GM12892 (cell line): ENCODE measurements around the gene FAM180B. TPM values are rescaled to one million over a fixed set of nuclear protein-coding genes. Genes with fewer than 3 reads are reported as not detected.
"Not testable (repeated sequence)": the region's sequence is repeated elsewhere in the genome, so short reads cannot be mapped to it uniquely, and the experiment has no call there.

Experiments used
- DNase-seq: peaks from one replicate; pipeline ENCODE4 v3.0.0; 2011; ENCODE audit not compliant: insufficient read length
- FAIRE-seq: peaks from 2 replicates; lab custom pipeline; 2011; peaks lifted over from hg19 to GRCh38; lab: Jason Lieb, UNC
- POLR2A ChIP-seq: IDR thresholded peaks from 2 replicates; pipeline ENCODE4 v1.6.1; 2011; ENCODE audit warnings: low read depth, low read length, control low read depth
- POLR2AphosphoS5 ChIP-seq: IDR thresholded peaks from 2 replicates; pipeline ENCODE4 v1.6.1; 2011; ENCODE audit warnings: low read depth, low read length, control low read depth
- TAF1 ChIP-seq: IDR thresholded peaks from 2 replicates; pipeline ENCODE4 v1.6.1; 2011; ENCODE audit warnings: low read depth, mild to moderate bottlenecking, control low read depth, low read length, borderline replicate concordance
- polyA plus RNA-seq: library from polyadenylated mRNA; unstranded; fragments of >200 nt; gene quantifications from one replicate; pipeline ENCODE4 v1.2.1, GENCODE V29; 2012; ENCODE audit warnings: missing spikeins, inconsistent platforms; ENCODE audit not compliant: missing spikeins

FAM180B gene, protein sequence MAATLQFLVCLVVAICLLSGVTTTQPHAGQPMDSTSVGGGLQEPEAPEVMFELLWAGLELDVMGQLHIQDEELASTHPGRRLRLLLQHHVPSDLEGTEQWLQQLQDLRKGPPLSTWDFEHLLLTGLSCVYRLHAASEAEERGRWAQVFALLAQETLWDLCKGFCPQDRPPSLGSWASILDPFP
- polyA plus RNA-seq, result not detected

DNA sequence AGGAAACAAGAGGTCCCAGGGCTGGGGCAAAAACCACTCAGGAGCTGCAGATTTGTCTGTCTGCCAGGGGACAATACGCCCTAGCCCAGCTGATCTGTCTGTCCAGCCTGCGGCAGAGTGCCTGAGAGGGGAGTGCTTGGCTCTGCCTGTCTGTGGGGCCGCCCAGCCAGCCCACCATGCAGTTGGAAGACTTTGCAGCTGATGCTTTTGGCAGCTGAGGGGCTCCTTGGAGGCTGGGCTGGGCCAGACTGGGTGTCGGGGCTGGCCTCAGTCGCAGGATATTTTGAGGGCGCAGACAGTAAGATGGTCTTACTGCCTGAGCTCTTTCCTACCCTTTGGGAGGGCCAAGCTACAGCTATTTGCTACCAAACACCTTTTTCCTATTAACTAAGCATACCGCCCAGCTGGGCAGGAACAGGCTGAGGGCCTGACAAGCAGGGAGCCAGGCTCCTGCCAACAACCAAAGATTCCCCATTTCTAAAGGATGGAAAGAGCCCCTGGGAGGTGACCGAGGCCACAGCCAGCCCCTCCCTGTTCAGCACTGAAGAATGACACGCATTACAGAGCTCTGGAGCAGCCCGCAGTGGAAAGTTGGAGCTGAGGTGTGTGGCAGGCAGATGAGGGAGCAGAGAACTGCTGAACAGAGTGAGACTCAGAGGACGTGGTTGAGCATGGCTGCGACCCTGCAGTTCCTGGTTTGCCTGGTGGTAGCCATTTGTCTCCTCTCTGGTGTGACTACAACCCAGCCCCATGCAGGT lies at the start of gene FAM180B:
FAM180B (plus strand) TSS at position 581 of the 758 bp plus-strand sequence; CDS start at position 672, 91 bp downstream.
- no peak for TF ChIP-seq POLR2A
- no peak for TF ChIP-seq POLR2AphosphoS5
- FAIRE-seq, result no peak
- DNase-seq, result no peak

DNA sequence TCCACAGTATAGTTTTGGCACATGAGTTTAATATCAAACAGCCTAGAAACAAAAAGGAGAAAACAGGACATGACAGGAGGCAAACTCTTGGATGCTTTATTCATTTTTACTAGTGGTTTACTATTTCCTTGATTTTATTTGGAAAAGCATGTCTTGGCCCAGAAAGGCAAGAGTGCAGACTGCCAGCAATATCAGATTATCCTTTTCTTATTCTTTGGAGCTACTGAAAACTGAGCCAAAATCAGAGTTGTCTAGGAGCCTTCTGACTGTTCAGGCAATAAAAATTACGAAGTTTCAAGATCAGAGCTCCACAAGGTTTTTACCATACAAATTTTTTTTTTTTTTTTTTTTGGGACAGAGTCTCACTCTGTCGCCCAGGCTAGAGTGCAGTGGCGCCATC lies 49.6 kb upstream of the FAM180B start:
- TF ChIP-seq TAF1 (no peak), POLR2A (no peak)
- DNase-seq (no peak), FAIRE-seq (no peak)

DNA sequence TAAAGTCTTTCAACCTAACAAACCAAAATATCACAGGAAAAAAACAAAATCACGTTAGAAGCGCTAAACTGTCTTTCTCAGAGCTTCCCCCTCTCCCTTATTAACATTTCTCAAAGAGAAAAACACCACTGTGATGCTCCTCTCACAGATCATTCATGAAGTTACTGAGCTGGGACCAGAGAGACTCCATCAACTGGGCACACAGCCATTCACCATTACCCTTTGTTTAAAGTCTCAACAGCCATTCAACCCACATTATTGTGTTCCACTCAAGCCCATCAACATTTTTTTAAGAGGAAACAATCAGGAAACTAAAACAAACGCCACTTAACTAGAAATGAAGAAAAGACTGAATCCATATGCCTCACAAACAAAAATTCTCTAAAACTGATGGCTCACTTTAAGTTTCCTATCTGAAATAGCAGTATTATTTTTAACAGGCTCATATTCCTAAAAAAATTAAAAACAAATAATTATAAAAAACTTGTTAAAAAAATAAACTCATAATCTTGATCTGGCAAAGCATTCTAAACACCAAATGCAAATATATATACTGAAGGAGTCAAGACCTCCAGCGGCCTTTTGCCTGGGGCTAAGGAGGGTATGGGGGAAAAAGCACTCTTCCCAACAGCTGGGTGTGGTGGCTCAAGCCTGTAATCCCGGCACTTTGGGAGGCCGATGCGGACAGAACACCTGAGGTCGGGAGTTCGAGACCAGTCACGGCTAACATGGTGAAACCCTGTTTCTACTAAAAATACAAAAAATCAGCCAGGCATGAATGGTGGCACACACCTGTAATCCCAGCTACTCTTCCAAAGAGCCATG lies 47.5 kb upstream of the FAM180B start:
- no peak for DNase-seq
- FAIRE-seq, result no peak
- TF ChIP-seq POLR2A, result no peak
- TF ChIP-seq TAF1, result no peak
- TF ChIP-seq POLR2AphosphoS5, result no peak

DNA sequence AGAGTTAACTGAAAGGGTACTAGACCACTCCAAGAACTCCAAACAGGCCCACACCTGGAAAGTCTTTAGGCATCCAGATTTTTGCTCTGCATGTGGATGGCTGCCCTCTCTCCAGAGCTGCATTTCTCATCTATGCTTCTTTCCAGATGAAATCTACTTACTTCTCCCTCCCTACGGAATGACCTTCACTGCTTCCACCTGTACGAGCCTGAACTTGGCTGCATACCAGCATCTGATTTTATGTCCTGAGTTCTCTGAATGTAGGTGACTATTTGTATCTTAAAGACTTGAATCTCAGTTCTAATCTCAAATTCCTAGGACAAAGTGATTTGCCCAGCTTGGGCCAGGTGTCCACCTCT lies 46.8 kb upstream of the FAM180B start:
- DNase-seq (no peak), FAIRE-seq (no peak)
- TF ChIP-seq POLR2AphosphoS5, result no peak
- no peak for TF ChIP-seq TAF1
- TF ChIP-seq POLR2A, result no peak

DNA sequence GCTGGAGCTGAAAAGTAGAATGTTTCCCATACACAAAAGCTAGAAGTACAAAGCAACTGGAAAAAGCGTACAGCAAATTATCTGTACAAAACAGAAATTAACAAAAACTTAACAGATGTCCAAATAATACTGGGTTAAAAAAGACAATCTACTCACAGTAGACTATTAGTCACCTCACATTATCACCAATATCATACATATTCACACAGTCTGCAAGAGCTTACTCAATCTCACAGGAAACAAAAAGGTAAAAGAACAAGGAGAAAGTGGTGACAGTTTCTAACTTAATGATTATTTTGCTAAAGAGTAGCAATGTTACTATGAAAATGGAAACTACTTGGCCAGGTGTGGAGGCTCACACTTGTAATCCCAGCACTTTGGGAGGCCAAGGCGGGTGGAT lies 45.4 kb upstream of the FAM180B start:
- TF ChIP-seq TAF1 (no peak), POLR2A (no peak), POLR2AphosphoS5 (no peak)
- FAIRE-seq (no peak), DNase-seq (no peak)

DNA sequence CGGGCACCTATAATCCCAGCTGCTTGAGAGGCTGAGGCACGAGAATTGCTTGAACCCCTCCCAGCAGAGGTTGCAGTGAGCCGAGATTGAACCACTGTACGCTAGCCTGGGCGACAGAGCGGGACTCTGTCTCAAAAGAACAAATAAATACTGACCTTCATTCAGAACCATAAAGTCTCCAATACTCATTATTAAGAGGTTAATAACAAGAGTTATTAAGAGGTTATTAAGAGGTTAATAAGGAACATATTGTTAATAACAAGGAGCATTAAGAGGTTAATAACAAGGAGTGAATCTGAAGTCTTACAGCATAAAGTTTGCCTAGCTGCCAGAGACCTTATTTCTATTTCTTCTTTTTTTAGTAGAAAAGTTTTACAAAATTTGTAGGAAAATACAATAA lies 41.2 kb upstream of the FAM180B start:
- DNase-seq (no peak), FAIRE-seq (no peak)
- TF ChIP-seq POLR2AphosphoS5, result no peak
- no peak for TF ChIP-seq TAF1
- no peak for TF ChIP-seq POLR2A

DNA sequence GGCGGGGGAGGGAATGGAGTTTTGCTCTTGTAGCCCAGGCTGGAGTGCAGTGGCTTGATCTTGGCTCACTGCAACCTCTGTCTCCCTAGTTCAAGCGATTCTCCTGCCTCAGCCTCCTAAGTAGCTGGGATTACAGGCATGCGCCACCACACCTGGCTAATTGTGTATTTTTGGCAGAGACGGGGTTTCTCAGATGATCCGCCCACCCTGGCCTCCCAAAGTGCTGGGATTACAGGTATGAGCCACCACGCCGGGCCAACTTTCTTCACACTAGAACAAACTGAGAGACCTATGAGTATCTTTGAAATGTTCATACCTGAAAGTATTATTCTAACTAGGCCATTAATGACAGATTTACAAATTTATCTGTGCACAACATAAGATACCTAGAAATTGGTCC lies 40.2 kb upstream of the FAM180B start:
- not testable (repeated sequence) for FAIRE-seq, DNase-seq

DNA sequence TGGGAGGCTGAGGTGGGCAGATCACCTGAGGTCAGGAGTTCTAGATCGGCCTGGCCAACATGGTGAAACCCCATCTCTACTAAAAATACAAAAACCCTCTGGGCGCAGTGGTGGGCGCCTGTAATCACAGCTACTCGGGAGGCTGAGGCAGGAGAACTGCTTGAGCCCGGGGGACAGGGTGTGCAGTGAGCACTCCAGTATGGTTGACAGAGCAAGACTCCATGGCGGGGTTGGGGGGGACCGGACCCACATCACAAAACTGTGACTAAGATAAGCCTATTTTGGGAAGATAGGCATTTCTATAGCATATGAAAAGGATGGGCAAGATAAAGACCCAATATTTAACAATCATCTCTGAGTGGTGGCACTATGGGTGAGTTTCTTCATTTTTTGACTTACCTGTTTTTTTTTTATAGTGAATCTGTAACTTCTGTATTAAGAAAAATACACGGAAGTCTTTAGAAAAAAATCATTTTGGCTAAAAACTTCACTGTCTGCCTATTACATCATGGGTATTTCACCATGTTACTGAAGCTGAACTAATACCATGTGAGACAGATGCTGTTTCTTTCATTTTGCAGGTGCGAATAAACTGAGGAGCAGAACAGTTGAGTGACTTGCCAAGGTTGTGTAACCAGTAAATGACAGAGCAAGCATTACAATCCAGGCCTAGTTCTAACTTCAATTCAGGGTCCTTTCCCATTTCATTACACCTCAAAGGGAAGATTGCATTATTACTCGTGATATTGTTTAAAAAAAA lies 36.0 kb upstream of the FAM180B start:
- DNase-seq (no peak), FAIRE-seq (peak; percentile 53)
- TF ChIP-seq TAF1, result no peak
- no peak for TF ChIP-seq POLR2A
- no peak for TF ChIP-seq POLR2AphosphoS5

DNA sequence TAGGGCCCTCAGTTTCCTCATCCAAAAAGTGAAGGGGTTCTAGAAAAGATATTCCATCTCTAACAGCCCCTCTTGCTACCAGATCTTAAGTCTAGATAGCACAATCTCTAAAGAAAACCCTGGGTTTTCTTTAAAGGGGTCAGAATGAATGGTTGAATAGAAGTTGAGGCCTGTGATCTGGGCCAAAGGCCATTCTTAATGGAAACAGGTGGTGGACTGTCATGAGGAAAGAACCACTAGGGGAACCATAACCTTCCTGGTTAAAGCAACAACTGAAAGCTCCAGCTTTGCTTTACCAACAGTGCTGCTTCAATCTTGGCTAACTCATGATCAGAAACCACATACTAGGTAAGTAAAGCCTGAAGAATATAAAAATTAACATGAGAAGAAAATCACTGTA lies 35.4 kb upstream of the FAM180B start:
- FAIRE-seq, result peak; percentile 84
- DNase-seq, result peak; percentile 31
- TF ChIP-seq TAF1, result no peak

DNA sequence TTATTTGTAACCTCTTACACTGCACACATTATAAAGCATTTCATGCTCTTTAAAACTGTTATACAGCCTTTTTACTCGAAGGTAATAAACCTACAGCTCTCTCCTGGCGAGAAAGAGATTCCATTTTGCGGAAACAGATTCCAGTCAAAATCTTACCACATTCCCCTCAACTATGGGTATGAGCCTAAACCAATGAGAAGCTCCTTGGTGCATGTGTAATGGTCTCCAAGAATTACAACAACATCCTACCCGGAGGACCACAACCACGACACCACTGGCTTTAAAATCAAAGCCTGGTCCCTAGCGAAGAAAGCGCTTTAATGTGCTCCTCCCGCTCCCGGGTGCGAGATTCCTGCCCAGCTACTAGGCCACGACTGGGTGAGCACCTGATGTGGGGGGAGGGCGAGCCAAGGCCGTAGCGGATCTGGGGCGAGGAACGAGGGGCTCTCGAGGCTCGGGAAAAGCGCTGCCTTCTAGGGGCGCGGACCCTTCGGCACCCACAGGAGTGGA lies 34.4 kb upstream of the FAM180B start:
- TF ChIP-seq POLR2A, result no peak
- no peak for TF ChIP-seq TAF1
- no peak for TF ChIP-seq POLR2AphosphoS5
- FAIRE-seq, result no peak
- no peak for DNase-seq
